ENCODE data around the gene MCOLN2.
"Not testable (repeated sequence)": the region's sequence is repeated elsewhere in the genome, so short reads cannot be mapped to it uniquely, and the experiment has no call there.

MCOLN2 gene

GRCh38 chr1:85015826-85016225 lies 18.9 kb upstream of the MCOLN2 start:
- H3K27ac ChIP-seq (ENCODE audit: low read depth, low read length) = no peak overlapping the region
- H3K79me2 ChIP-seq (ENCODE audit: control insufficient read depth, insufficient read depth, low read length, unreplicated experiment) = no peaks in the 10 kb centered on the region
- H3K4me1 ChIP-seq (ENCODE audit: control insufficient read depth, insufficient read depth, low read length, unreplicated experiment) = no peaks in the 10 kb centered on the region
- peaks cover 2% of the 10 kb centered on the region; the same call in 1 of the 2 replicates for H3K27me3 ChIP-seq (ENCODE audit: insufficient read depth, low read length)
- no peak overlapping the region for H2AFZ ChIP-seq (ENCODE audit: low read length, unreplicated experiment)
- no peak overlapping the region for H3K4me3 ChIP-seq (ENCODE audit: low read depth, low read length)
- no peaks in the 10 kb centered on the region for H3K36me3 ChIP-seq (ENCODE audit: insufficient read depth, low read length)

GRCh38 chr1:85005641-85006040 lies 8.7 kb upstream of the MCOLN2 start:
- not testable (repeated sequence) for H3K79me2 ChIP-seq (ENCODE audit: control insufficient read depth, insufficient read depth, low read length, unreplicated experiment); H3K4me1 ChIP-seq (ENCODE audit: control insufficient read depth, insufficient read depth, low read length, unreplicated experiment); H3K4me3 ChIP-seq (ENCODE audit: low read depth, low read length); H2AFZ ChIP-seq (ENCODE audit: low read length, unreplicated experiment); H3K36me3 ChIP-seq (ENCODE audit: insufficient read depth, low read length); H3K27ac ChIP-seq (ENCODE audit: low read depth, low read length)
- H3K27me3 ChIP-seq (ENCODE audit: insufficient read depth, low read length) = peaks cover 64% of the 10 kb centered on the region

- H3K27me3 ChIP-seq (ENCODE audit: insufficient read depth, low read length) = peaks cover 86% of the 10 kb centered on the region
Observed at GRCh38 chr1:85001742-85002141, 4.8 kb upstream of the MCOLN2 start.

GRCh38 chr1:84998642-84999280 lies 1.8 kb upstream of the MCOLN2 start:
- H2AFZ ChIP-seq (ENCODE audit: low read length, unreplicated experiment) = no peak overlapping the region
- no peaks in the 10 kb centered on the region for H3K36me3 ChIP-seq (ENCODE audit: insufficient read depth, low read length)
- peaks cover 64% of the 10 kb centered on the region for H3K27me3 ChIP-seq (ENCODE audit: insufficient read depth, low read length)
- peaks cover 5% of the 10 kb centered on the region for H3K4me1 ChIP-seq (ENCODE audit: control insufficient read depth, insufficient read depth, low read length, unreplicated experiment)
- H3K79me2 ChIP-seq (ENCODE audit: control insufficient read depth, insufficient read depth, low read length, unreplicated experiment) = no peaks in the 10 kb centered on the region
- no peak overlapping the region for H3K27ac ChIP-seq (ENCODE audit: low read depth, low read length)
- H3K4me3 ChIP-seq (ENCODE audit: low read depth, low read length) = peak overlapping the region; percentile 77

More at GRCh38 chr1:85001742-85002141, 4.8 kb upstream of the MCOLN2 start:
- no peak overlapping the region for H2AFZ ChIP-seq (ENCODE audit: low read length, unreplicated experiment)
- no peaks in the 10 kb centered on the region for H3K36me3 ChIP-seq (ENCODE audit: insufficient read depth, low read length)
- no peak overlapping the region for H3K4me3 ChIP-seq (ENCODE audit: low read depth, low read length)
- no peak overlapping the region for H3K27ac ChIP-seq (ENCODE audit: low read depth, low read length)
- H3K79me2 ChIP-seq (ENCODE audit: control insufficient read depth, insufficient read depth, low read length, unreplicated experiment) = no peaks in the 10 kb centered on the region
- peaks cover 5% of the 10 kb centered on the region for H3K4me1 ChIP-seq (ENCODE audit: control insufficient read depth, insufficient read depth, low read length, unreplicated experiment)

- H3K27ac ChIP-seq (ENCODE audit: low read depth, low read length) = no peak overlapping the region
- H3K36me3 ChIP-seq (ENCODE audit: insufficient read depth, low read length) = no peaks in the 10 kb centered on the region
- H3K79me2 ChIP-seq (ENCODE audit: control insufficient read depth, insufficient read depth, low read length, unreplicated experiment) = no peaks in the 10 kb centered on the region
- peaks cover 5% of the 10 kb centered on the region for H3K4me1 ChIP-seq (ENCODE audit: control insufficient read depth, insufficient read depth, low read length, unreplicated experiment)
- H3K4me3 ChIP-seq (ENCODE audit: low read depth, low read length) = peak overlapping the region; percentile 77
- peak overlapping the region; percentile 77 for H2AFZ ChIP-seq (ENCODE audit: low read length, unreplicated experiment)
- peaks cover 56% of the 10 kb centered on the region for H3K27me3 ChIP-seq (ENCODE audit: insufficient read depth, low read length)
Observed at GRCh38 chr1:84997667-84998600, 1.0 kb upstream of the MCOLN2 start.

GRCh38 chr1:84995484-84996334 lies 1.2 kb downstream of the MCOLN2 start:
- Histone ChIP-seq H3K27ac (ENCODE audit: low read depth, low read length) (no peak overlapping the region), H3K79me2 (ENCODE audit: control insufficient read depth, insufficient read depth, low read length, unreplicated experiment) (no peaks in the 10 kb centered on the region), H3K27me3 (ENCODE audit: insufficient read depth, low read length) (peaks cover 35% of the 10 kb centered on the region), H2AFZ (ENCODE audit: low read length, unreplicated experiment) (no peak overlapping the region), H3K36me3 (ENCODE audit: insufficient read depth, low read length) (no peaks in the 10 kb centered on the region), H3K4me3 (ENCODE audit: low read depth, low read length) (no peak overlapping the region), H3K4me1 (ENCODE audit: control insufficient read depth, insufficient read depth, low read length, unreplicated experiment) (peaks cover 5% of the 10 kb centered on the region)

- no peaks in the 10 kb centered on the region for H3K4me1 ChIP-seq (ENCODE audit: control insufficient read depth, insufficient read depth, low read length, unreplicated experiment)
- H3K27ac ChIP-seq (ENCODE audit: low read depth, low read length) = no peak overlapping the region
- H3K79me2 ChIP-seq (ENCODE audit: control insufficient read depth, insufficient read depth, low read length, unreplicated experiment) = no peaks in the 10 kb centered on the region
- no peak overlapping the region for H3K4me3 ChIP-seq (ENCODE audit: low read depth, low read length)
- H3K27me3 ChIP-seq (ENCODE audit: insufficient read depth, low read length) = no peaks in the 10 kb centered on the region
- no peak overlapping the region for H2AFZ ChIP-seq (ENCODE audit: low read length, unreplicated experiment)
- H3K36me3 ChIP-seq (ENCODE audit: insufficient read depth, low read length) = no peaks in the 10 kb centered on the region
Observed at GRCh38 chr1:84991097-84991920, 5.6 kb downstream of the MCOLN2 start.

GRCh38 chr1:84988588-84988987 lies 8.3 kb downstream of the MCOLN2 start:
- Histone ChIP-seq H2AFZ (ENCODE audit: low read length, unreplicated experiment) (no peak overlapping the region), H3K36me3 (ENCODE audit: insufficient read depth, low read length) (no peaks in the 10 kb centered on the region), H3K27me3 (ENCODE audit: insufficient read depth, low read length) (0 out of 2 replicates have a peak, but pooled peaks cover 5% of the 10 kb centered on the region), H3K27ac (ENCODE audit: low read depth, low read length) (no peak overlapping the region), H3K4me3 (ENCODE audit: low read depth, low read length) (no peak overlapping the region), H3K79me2 (ENCODE audit: control insufficient read depth, insufficient read depth, low read length, unreplicated experiment) (no peaks in the 10 kb centered on the region), H3K4me1 (ENCODE audit: control insufficient read depth, insufficient read depth, low read length, unreplicated experiment) (no peaks in the 10 kb centered on the region)

GRCh38 chr1:84986561-84986960 lies 10.4 kb downstream of the MCOLN2 start:
- H3K36me3 ChIP-seq (ENCODE audit: insufficient read depth, low read length); H3K4me1 ChIP-seq (ENCODE audit: control insufficient read depth, insufficient read depth, low read length, unreplicated experiment); H3K27me3 ChIP-seq (ENCODE audit: insufficient read depth, low read length); H3K27ac ChIP-seq (ENCODE audit: low read depth, low read length); H3K79me2 ChIP-seq (ENCODE audit: control insufficient read depth, insufficient read depth, low read length, unreplicated experiment); H3K4me3 ChIP-seq (ENCODE audit: low read depth, low read length); H2AFZ ChIP-seq (ENCODE audit: low read length, unreplicated experiment): not testable (repeated sequence)

- Histone ChIP-seq H3K27ac (ENCODE audit: low read depth, low read length) (no peak overlapping the region), H3K27me3 (ENCODE audit: insufficient read depth, low read length) (peaks cover 11% of the 10 kb centered on the region), H3K36me3 (ENCODE audit: insufficient read depth, low read length) (no peaks in the 10 kb centered on the region), H3K4me3 (ENCODE audit: low read depth, low read length) (no peak overlapping the region), H3K4me1 (ENCODE audit: control insufficient read depth, insufficient read depth, low read length, unreplicated experiment) (no peaks in the 10 kb centered on the region), H3K79me2 (ENCODE audit: control insufficient read depth, insufficient read depth, low read length, unreplicated experiment) (no peaks in the 10 kb centered on the region), H2AFZ (ENCODE audit: low read length, unreplicated experiment) (no peak overlapping the region)
Observed at GRCh38 chr1:84985365-84985764, 11.5 kb downstream of the MCOLN2 start.

Data from ACC112 (cell line).